Peyer's patch (tissue), 4 donors: ENCODE measurements around the gene MEMO1.

Experiments
- CTCF ChIP-seq, 6 experiments: fragments of 450-650 bp in 4 of 6; fragments of 200-600 bp in 2 of 6; sonication (generic) in 1 of 6; IDR thresholded peaks; one replicate each; pipeline ENCODE4 v1.5.1; 2017 to 2019; ENCODE audit warnings: antibody characterized with exemption in 6 of 6, mild to moderate bottlenecking in 3 of 6, moderate library complexity in 1 of 6
- POLR2A ChIP-seq, 2 donors: fragments of 450-650 bp; IDR thresholded peaks; one replicate each; pipeline ENCODE4 v1.5.1; 2017; ENCODE audit warnings: antibody characterized with exemption in 2 of 2, mild to moderate bottlenecking in 2 of 2, moderate library complexity in 2 of 2

GRCh38 chr2:31940920-31941319 lies 69.9 kb downstream of the MEMO1 start:
- TF ChIP-seq CTCF (IDR thresholded peaks at IDR 0.05) (no peak), POLR2A (IDR thresholded peaks at IDR 0.05) (no peak)
